GM23338 (cell line): Measurements from ENCODE around the gene SNX22. TPM values are rescaled to one million over a fixed set of nuclear protein-coding genes. Genes with fewer than 3 reads are reported as not detected.

Experiments
- ATAC-seq: fragments of 200-7000 bp; cut with Tn5 transposase; 3 replicates; pipeline ENCODE4 v1.9.1; 2020
- DNase-seq: peaks from one replicate; pipeline ENCODE4 v3.0.0-alpha.2; 2015; ENCODE audit warnings: low spot score
- H2AFZ ChIP-seq: fragments of 200-600 bp; sonication (generic); 2 replicates; pipeline ENCODE4 v1.8.0; 2016; ENCODE audit warnings: antibody characterized with exemption, mild to moderate bottlenecking, moderate library complexity
- H3F3A ChIP-seq: fragments of 200-600 bp; sonication (generic); replicated peaks from 2 replicates; pipeline ENCODE4 v1.8.0; 2017; ENCODE audit warnings: antibody characterized with exemption, mixed run types, low read depth
- H3K27ac ChIP-seq: fragments of 200-600 bp; sonication (generic); 2 replicates; pipeline ENCODE4 v1.6.1; 2016; ENCODE audit warnings: low read depth
- H3K27me3 ChIP-seq: fragments of 200-600 bp; sonication (generic); 2 replicates; pipeline ENCODE4 v1.8.0; 2016; ENCODE audit warnings: mild to moderate bottlenecking, mixed run types, moderate library complexity; ENCODE audit not compliant: insufficient read depth
- H3K36me3 ChIP-seq: fragments of 200-600 bp; sonication (generic); 2 replicates; pipeline ENCODE4 v1.8.0; 2016; ENCODE audit warnings: mild to moderate bottlenecking; ENCODE audit not compliant: insufficient read depth
- H3K4me1 ChIP-seq: fragments of 200-600 bp; sonication (generic); 2 replicates; pipeline ENCODE4 v1.8.0; 2016; ENCODE audit warnings: mild to moderate bottlenecking, moderate library complexity; ENCODE audit not compliant: insufficient read depth
- H3K4me2 ChIP-seq: fragments of 200-600 bp; sonication (generic); 2 replicates; pipeline ENCODE4 v1.7.1; 2017; ENCODE audit warnings: mixed run types
- H3K4me3 ChIP-seq: fragments of 200-600 bp; sonication (generic); 2 replicates; pipeline ENCODE4 v1.6.1; 2016; ENCODE audit warnings: mixed run types
- H3K79me2 ChIP-seq: fragments of 200-600 bp; sonication (generic); replicated peaks from 2 replicates; pipeline ENCODE4 v1.8.0; 2017; ENCODE audit warnings: mild to moderate bottlenecking; ENCODE audit not compliant: insufficient read depth
- H3K9me2 ChIP-seq: fragments of 200-600 bp; sonication (generic); 2 replicates; pipeline ENCODE4 v1.8.0; 2017; ENCODE audit not compliant: insufficient read depth
- H4K20me1 ChIP-seq: fragments of 200-600 bp; sonication (generic); replicated peaks from 2 replicates; pipeline ENCODE4 v1.8.0; 2017; ENCODE audit warnings: mild to moderate bottlenecking; ENCODE audit not compliant: insufficient read depth
- H3K27ac Mint-ChIP-seq: 2 replicates; pipeline ENCODE4 v1.8.0; 2020; ENCODE audit warnings: inconsistent platforms, mild to moderate bottlenecking, moderate library complexity, mixed read lengths
- H3K27me3 Mint-ChIP-seq: 3 replicates; pipeline ENCODE4 v1.8.0; 2022; ENCODE audit warnings: low read depth, mild to moderate bottlenecking, moderate library complexity, mixed read lengths, inconsistent platforms; ENCODE audit not compliant: insufficient read depth, poor library complexity
- H3K36me3 Mint-ChIP-seq: 3 replicates; pipeline ENCODE4 v1.8.0; 2021; ENCODE audit warnings: low read depth, mild to moderate bottlenecking, inconsistent platforms, moderate library complexity, mixed read lengths
- H3K4me1 Mint-ChIP-seq: 3 replicates; pipeline ENCODE4 v1.8.0; 2020; ENCODE audit warnings: mild to moderate bottlenecking, inconsistent platforms, mixed read lengths
- H3K4me3 Mint-ChIP-seq: 3 replicates; pipeline ENCODE4 v1.8.0; 2021; ENCODE audit warnings: moderate library complexity, mild to moderate bottlenecking, inconsistent platforms, mixed read lengths
- H3K9me3 Mint-ChIP-seq: 3 replicates; pipeline ENCODE4 v1.8.0; 2020; ENCODE audit warnings: moderate library complexity, mild to moderate bottlenecking, inconsistent platforms, mixed read lengths
- CREB1 ChIP-seq: fragments of 250-450 bp; sonication (Bioruptor Pico); IDR thresholded peaks from 2 replicates; pipeline ENCODE4 v1.5.0; 2020; ENCODE audit warnings: low read depth, mild to moderate bottlenecking, moderate library complexity
- EZH2 ChIP-seq: fragments of 200-600 bp; sonication (generic); IDR thresholded peaks from one replicate; pipeline ENCODE4 v1.8.0; 2017; ENCODE audit warnings: antibody characterized with exemption, mild to moderate bottlenecking, low read depth; ENCODE audit not compliant: unreplicated experiment
- EZH2phosphoT487 ChIP-seq: fragments of 200-600 bp; sonication (generic); IDR thresholded peaks from one replicate; pipeline ENCODE4 v1.8.1; 2018; ENCODE audit warnings: antibody characterized with exemption; ENCODE audit not compliant: unreplicated experiment
- JUNB ChIP-seq: IDR thresholded peaks from one replicate; pipeline ENCODE4 v1.6.1; 2016; ENCODE audit warnings: antibody characterized with exemption; ENCODE audit not compliant: unreplicated experiment
- POLR2AphosphoS5 ChIP-seq: IDR thresholded peaks from 2 replicates; pipeline ENCODE4 v1.6.1; 2016; ENCODE audit warnings: antibody characterized with exemption, low read depth
- STAT1 ChIP-seq: IDR thresholded peaks from one replicate; pipeline ENCODE4 v1.6.1; 2016; ENCODE audit warnings: antibody characterized with exemption; ENCODE audit not compliant: unreplicated experiment
- ZNF114 ChIP-seq: fragments of 250-450 bp; sonication (Bioruptor Pico); IDR thresholded peaks from 2 replicates; pipeline ENCODE4 v1.5.0; 2020; ENCODE audit warnings: mild to moderate bottlenecking, moderate library complexity
- ZNF331 ChIP-seq: fragments of 250-450 bp; sonication (Bioruptor Pico); IDR thresholded peaks from 2 replicates; pipeline ENCODE4 v1.5.0; 2020; ENCODE audit warnings: low read depth, mild to moderate bottlenecking, moderate library complexity
- polyA plus RNA-seq: library from polyadenylated mRNA; unstranded; fragments of >200 nt; fragmentation: Nextera tagmentation; extraction: Ambion mirVana; gene quantifications from 2 replicates; pipeline ENCODE4 v1.2.1, GENCODE V29; 2016
- total RNA-seq: library from RNA; depleted of rRNA; stranded (reverse); fragments of >200 nt; shearing (Covaris generic); gene quantifications from 2 replicates; pipeline ENCODE4 v1.2.3, GENCODE V29; 2014
- TF ChIP-seq, protein P1 (sequence below): IDR thresholded peaks from one replicate; pipeline ENCODE4 v1.6.1; 2018; ENCODE audit warnings: antibody characterized with exemption; ENCODE audit not compliant: unreplicated experiment
- TF ChIP-seq, protein P2 (sequence below): fragments of 250-450 bp; sonication (Bioruptor Pico); IDR thresholded peaks from 2 replicates; pipeline ENCODE4 v1.5.0; 2020; ENCODE audit warnings: mild to moderate bottlenecking, moderate library complexity
- TF ChIP-seq, protein P3 (sequence below): IDR thresholded peaks from 2 replicates; pipeline ENCODE4 v1.6.1; 2016; ENCODE audit warnings: antibody characterized with exemption

SNX22 gene
- total and polyA plus RNA-seq, 2 experiments from 2014 or later: 3.7 to 5.7 TPM

DNA sequence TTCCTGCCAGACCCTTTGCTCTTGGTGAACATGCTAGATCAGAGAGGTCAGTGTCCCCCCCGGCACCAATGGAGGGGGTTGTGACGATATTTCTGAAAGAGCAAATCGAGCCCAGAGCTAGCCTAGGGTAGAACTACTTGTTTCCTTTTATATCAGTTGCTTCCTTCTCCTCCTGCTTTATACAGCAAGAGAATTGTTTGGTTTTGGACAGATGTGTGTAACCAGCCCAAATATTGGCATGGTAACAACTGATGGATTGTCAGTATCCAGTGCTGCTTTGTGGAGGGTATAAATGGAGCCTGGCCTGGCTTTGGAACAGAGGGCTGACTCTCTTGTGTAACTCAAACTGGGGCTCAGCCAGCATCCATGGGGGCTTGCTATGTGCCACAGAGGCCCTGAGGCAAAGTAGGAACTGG lies 28.6 kb upstream of the SNX22 start (continued):
- TF ChIP-seq ZNF331 (CRISPR knock-in tag) (no peak), POLR2AphosphoS5 (no peak), EZH2 (no peak), STAT1 (no peak), CREB1 (CRISPR knock-in tag) (no peak)
- TF ChIP-seq, protein P1, sequence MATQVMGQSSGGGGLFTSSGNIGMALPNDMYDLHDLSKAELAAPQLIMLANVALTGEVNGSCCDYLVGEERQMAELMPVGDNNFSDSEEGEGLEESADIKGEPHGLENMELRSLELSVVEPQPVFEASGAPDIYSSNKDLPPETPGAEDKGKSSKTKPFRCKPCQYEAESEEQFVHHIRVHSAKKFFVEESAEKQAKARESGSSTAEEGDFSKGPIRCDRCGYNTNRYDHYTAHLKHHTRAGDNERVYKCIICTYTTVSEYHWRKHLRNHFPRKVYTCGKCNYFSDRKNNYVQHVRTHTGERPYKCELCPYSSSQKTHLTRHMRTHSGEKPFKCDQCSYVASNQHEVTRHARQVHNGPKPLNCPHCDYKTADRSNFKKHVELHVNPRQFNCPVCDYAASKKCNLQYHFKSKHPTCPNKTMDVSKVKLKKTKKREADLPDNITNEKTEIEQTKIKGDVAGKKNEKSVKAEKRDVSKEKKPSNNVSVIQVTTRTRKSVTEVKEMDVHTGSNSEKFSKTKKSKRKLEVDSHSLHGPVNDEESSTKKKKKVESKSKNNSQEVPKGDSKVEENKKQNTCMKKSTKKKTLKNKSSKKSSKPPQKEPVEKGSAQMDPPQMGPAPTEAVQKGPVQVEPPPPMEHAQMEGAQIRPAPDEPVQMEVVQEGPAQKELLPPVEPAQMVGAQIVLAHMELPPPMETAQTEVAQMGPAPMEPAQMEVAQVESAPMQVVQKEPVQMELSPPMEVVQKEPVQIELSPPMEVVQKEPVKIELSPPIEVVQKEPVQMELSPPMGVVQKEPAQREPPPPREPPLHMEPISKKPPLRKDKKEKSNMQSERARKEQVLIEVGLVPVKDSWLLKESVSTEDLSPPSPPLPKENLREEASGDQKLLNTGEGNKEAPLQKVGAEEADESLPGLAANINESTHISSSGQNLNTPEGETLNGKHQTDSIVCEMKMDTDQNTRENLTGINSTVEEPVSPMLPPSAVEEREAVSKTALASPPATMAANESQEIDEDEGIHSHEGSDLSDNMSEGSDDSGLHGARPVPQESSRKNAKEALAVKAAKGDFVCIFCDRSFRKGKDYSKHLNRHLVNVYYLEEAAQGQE: no peak

DNA sequence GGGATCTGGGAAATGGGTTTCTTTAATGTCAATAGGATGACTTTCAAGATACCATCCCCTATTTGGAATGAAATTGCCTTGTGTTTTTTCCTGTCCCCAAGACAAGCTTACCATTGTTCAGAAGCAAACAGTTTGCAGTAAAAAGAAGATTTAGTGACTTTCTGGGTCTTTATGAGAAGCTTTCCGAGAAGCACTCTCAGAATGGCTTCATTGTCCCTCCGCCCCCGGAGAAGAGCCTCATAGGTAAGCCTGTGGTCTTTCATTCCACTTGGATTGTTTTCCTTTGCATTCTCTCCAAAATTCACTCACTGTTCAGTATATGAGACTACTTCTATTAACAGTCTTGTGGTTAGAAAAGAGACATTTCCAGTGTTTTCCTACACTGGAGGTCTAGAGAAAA lies 25.6 kb upstream of the SNX22 start:
- H3K4me2 ChIP-seq: no peak overlapping the region
- H3K36me3 ChIP-seq: peaks cover 35% of the 10 kb centered on the region
- H3K4me1 Mint-ChIP-seq: no peaks in the 10 kb centered on the region
- H3K4me3 Mint-ChIP-seq: no peak overlapping the region
- no peaks in the 10 kb centered on the region for H3K4me1 ChIP-seq
- no peak overlapping the region for H3K27ac Mint-ChIP-seq
- no peaks in the 10 kb centered on the region for H4K20me1 ChIP-seq
- no peaks in the 10 kb centered on the region for H3K27me3 ChIP-seq
- H3K27ac ChIP-seq: no peak overlapping the region
- no peaks in the 10 kb centered on the region for H3K79me2 ChIP-seq
- H3K9me2 ChIP-seq: no peaks in the 10 kb centered on the region
- H3K9me3 Mint-ChIP-seq: no peaks in the 10 kb centered on the region
- no peak overlapping the region for H3K4me3 ChIP-seq
- H3F3A ChIP-seq: 0 out of 2 replicates have a peak, but pooled peaks cover 6% of the 10 kb centered on the region
- H3K36me3 Mint-ChIP-seq: peaks cover 38% of the 10 kb centered on the region
- ATAC-seq (no peak), DNase-seq (no peak)
- no peaks in the 10 kb centered on the region for H3K27me3 Mint-ChIP-seq
- no peak overlapping the region for H2AFZ ChIP-seq
- TF ChIP-seq ZNF114 (CRISPR knock-in tag) (no peak), ZNF331 (CRISPR knock-in tag) (no peak), JUNB (no peak), POLR2AphosphoS5 (no peak), EZH2phosphoT487 (no peak)
- TF ChIP-seq, protein P1: no peak
- TF ChIP-seq, protein P2, sequence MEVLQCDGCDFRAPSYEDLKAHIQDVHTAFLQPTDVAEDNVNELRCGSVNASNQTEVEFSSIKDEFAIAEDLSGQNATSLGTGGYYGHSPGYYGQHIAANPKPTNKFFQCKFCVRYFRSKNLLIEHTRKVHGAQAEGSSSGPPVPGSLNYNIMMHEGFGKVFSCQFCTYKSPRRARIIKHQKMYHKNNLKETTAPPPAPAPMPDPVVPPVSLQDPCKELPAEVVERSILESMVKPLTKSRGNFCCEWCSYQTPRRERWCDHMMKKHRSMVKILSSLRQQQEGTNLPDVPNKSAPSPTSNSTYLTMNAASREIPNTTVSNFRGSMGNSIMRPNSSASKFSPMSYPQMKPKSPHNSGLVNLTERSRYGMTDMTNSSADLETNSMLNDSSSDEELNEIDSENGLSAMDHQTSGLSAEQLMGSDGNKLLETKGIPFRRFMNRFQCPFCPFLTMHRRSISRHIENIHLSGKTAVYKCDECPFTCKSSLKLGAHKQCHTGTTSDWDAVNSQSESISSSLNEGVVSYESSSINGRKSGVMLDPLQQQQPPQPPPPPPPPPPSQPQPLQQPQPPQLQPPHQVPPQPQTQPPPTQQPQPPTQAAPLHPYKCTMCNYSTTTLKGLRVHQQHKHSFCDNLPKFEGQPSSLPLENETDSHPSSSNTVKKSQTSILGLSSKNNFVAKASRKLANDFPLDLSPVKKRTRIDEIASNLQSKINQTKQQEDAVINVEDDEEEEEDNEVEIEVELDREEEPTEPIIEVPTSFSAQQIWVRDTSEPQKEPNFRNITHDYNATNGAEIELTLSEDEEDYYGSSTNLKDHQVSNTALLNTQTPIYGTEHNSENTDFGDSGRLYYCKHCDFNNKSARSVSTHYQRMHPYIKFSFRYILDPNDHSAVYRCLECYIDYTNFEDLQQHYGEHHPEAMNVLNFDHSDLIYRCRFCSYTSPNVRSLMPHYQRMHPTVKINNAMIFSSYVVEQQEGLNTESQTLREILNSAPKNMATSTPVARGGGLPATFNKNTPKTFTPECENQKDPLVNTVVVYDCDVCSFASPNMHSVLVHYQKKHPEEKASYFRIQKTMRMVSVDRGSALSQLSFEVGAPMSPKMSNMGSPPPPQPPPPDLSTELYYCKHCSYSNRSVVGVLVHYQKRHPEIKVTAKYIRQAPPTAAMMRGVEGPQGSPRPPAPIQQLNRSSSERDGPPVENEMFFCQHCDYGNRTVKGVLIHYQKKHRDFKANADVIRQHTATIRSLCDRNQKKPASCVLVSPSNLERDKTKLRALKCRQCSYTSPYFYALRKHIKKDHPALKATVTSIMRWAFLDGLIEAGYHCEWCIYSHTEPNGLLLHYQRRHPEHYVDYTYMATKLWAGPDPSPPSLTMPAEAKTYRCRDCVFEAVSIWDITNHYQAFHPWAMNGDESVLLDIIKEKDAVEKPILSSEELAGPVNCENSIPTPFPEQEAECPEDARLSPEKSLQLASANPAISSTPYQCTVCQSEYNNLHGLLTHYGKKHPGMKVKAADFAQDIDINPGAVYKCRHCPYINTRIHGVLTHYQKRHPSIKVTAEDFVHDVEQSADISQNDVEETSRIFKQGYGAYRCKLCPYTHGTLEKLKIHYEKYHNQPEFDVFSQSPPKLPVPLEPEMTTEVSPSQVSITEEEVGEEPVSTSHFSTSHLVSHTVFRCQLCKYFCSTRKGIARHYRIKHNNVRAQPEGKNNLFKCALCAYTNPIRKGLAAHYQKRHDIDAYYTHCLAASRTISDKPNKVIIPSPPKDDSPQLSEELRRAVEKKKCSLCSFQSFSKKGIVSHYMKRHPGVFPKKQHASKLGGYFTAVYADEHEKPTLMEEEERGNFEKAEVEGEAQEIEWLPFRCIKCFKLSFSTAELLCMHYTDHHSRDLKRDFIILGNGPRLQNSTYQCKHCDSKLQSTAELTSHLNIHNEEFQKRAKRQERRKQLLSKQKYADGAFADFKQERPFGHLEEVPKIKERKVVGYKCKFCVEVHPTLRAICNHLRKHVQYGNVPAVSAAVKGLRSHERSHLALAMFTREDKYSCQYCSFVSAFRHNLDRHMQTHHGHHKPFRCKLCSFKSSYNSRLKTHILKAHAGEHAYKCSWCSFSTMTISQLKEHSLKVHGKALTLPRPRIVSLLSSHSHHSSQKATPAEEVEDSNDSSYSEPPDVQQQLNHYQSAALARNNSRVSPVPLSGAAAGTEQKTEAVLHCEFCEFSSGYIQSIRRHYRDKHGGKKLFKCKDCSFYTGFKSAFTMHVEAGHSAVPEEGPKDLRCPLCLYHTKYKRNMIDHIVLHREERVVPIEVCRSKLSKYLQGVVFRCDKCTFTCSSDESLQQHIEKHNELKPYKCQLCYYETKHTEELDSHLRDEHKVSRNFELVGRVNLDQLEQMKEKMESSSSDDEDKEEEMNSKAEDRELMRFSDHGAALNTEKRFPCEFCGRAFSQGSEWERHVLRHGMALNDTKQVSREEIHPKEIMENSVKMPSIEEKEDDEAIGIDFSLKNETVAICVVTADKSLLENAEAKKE: no peak
- TF ChIP-seq, protein P3, sequence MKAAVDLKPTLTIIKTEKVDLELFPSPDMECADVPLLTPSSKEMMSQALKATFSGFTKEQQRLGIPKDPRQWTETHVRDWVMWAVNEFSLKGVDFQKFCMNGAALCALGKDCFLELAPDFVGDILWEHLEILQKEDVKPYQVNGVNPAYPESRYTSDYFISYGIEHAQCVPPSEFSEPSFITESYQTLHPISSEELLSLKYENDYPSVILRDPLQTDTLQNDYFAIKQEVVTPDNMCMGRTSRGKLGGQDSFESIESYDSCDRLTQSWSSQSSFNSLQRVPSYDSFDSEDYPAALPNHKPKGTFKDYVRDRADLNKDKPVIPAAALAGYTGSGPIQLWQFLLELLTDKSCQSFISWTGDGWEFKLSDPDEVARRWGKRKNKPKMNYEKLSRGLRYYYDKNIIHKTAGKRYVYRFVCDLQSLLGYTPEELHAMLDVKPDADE: no peak
